ENCODE data around the gene PAM. TPM values are rescaled to one million over a fixed set of nuclear protein-coding genes. Genes with fewer than 3 reads are reported as not detected.

PAM gene
- total RNA-seq, 1 experiment from 2014 or later: 131 TPM

DNA sequence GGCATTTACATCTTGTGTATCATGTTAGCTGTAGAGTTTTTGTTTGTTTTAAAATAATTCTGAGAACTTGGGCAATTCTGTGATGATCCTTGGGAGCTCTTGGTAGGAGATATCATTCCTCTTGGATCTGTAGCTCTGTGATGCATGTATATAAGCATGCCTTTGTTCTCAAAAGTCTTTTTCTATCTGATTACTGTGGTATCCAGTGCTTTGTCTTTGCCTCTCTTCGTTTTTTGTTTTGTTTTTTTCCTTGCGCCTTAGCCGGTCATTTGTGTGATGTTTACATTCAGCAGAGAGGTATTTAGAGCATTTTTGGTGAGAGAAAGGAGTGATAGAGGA is 110.0 kb downstream of the PAM start:
- intact Hi-C loops (cut with micrococcal nuclease; ENCODE audit: unreplicated experiment): loop anchor here (5.0 kb wide), 1 partner anchor 272 kb away; no protein-coding TSS in a partner anchor
- POLR2A ChIA-PET: no interaction called here
- H3K4me3 ChIP-seq (ENCODE audit: low read depth in 2 of 2, low read length in 2 of 2): peak overlapping the region; percentile 76 to 87
- H3K9me3 ChIP-seq (ENCODE audit: control insufficient read depth, insufficient read depth, low read depth, low read length): no peaks in the 10 kb centered on the region
- no TSS peak for BruUV-seq (replicated peaks)
- peaks cover 5% of the 10 kb centered on the region; the same call in 1 of the 2 replicates for H3K36me3 ChIP-seq (ENCODE audit: control insufficient read depth, insufficient read depth, low read length)
- DNase-seq (ENCODE audit: low read depth, low spot score): no peak
- peak; percentile 12 for ATAC-seq
- TF ChIP-seq, protein P1, sequence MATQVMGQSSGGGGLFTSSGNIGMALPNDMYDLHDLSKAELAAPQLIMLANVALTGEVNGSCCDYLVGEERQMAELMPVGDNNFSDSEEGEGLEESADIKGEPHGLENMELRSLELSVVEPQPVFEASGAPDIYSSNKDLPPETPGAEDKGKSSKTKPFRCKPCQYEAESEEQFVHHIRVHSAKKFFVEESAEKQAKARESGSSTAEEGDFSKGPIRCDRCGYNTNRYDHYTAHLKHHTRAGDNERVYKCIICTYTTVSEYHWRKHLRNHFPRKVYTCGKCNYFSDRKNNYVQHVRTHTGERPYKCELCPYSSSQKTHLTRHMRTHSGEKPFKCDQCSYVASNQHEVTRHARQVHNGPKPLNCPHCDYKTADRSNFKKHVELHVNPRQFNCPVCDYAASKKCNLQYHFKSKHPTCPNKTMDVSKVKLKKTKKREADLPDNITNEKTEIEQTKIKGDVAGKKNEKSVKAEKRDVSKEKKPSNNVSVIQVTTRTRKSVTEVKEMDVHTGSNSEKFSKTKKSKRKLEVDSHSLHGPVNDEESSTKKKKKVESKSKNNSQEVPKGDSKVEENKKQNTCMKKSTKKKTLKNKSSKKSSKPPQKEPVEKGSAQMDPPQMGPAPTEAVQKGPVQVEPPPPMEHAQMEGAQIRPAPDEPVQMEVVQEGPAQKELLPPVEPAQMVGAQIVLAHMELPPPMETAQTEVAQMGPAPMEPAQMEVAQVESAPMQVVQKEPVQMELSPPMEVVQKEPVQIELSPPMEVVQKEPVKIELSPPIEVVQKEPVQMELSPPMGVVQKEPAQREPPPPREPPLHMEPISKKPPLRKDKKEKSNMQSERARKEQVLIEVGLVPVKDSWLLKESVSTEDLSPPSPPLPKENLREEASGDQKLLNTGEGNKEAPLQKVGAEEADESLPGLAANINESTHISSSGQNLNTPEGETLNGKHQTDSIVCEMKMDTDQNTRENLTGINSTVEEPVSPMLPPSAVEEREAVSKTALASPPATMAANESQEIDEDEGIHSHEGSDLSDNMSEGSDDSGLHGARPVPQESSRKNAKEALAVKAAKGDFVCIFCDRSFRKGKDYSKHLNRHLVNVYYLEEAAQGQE (IDR thresholded peaks at IDR 0.05; ENCODE audit: insufficient read depth in 1 of 2, low read depth in 2 of 2, low read length in 1 of 2): no peak
- TF ChIP-seq, protein P2, sequence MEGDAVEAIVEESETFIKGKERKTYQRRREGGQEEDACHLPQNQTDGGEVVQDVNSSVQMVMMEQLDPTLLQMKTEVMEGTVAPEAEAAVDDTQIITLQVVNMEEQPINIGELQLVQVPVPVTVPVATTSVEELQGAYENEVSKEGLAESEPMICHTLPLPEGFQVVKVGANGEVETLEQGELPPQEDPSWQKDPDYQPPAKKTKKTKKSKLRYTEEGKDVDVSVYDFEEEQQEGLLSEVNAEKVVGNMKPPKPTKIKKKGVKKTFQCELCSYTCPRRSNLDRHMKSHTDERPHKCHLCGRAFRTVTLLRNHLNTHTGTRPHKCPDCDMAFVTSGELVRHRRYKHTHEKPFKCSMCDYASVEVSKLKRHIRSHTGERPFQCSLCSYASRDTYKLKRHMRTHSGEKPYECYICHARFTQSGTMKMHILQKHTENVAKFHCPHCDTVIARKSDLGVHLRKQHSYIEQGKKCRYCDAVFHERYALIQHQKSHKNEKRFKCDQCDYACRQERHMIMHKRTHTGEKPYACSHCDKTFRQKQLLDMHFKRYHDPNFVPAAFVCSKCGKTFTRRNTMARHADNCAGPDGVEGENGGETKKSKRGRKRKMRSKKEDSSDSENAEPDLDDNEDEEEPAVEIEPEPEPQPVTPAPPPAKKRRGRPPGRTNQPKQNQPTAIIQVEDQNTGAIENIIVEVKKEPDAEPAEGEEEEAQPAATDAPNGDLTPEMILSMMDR (IDR thresholded peaks at IDR 0.05): no peak
- TF ChIP-seq SIN3A (IDR thresholded peaks at IDR 0.05; ENCODE audit: borderline replicate concordance, insufficient read depth, low read depth, low read length): no peak
- no peak for TF ChIP-seq POLR2AphosphoS5 (IDR thresholded peaks at IDR 0.05; ENCODE audit: low read depth, low read length)
- TF ChIP-seq TCF7L2 (IDR thresholded peaks at IDR 0.05; ENCODE audit: low read depth, low read length): no peak
- H3K27me3 ChIP-seq (ENCODE audit: control insufficient read depth, insufficient read depth, low read length): no peaks in the 10 kb centered on the region
- in situ Hi-C loops (cut with HindIII; ENCODE audit: low pct_unique_long_range_greater_than_20kb, low sequenced_read_pairs): no loop called here
- CTCF ChIA-PET: interaction anchor here (0.5 kb wide), 1 partner anchor 13 kb away, joined by 3 read pairs; no protein-coding TSS in a partner anchor
- peak overlapping the region; percentile 90 for H3K27ac ChIP-seq (ENCODE audit: low read length)
- peaks cover 22% of the 10 kb centered on the region for H3K4me1 ChIP-seq (ENCODE audit: control insufficient read depth, insufficient read depth, low read length)

DNA sequence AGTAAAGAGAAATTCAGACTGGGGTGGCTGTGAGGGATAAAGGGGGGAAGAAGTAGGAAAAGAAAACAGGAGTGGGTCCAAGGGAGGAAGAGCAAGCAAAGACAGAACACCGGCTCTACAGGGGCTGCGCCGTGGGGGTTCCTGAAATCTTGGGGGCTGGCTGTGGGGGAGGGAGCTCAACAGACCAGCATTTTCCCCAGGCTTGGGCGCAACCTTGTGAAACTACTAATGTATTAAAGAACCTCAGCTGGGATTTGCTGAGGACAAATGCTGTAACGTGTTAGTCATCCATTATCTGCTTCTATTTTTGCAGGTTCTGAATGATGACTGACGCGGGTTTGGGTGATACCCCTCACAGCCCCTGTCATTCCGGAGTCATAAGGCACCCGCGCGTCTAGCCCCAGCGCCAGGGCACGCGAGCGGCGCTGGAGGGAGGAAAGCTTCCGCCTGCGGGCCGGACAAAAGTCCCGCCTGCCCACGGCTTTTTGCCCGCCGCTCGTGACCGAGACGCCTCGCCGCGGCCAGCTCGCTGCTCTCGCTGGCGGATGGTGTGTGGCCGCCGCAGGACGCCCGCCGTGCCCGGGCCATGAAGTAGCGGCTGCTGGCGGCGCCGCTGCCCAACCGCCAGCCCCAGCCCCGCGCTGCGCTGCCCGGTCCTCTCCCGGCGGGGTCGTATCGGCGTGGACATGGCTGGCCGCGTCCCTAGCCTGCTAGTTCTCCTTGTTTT is 110.6 kb downstream of the PAM start:
- Histone ChIP-seq H3K27me3 (ENCODE audit: control insufficient read depth, insufficient read depth, low read length) (no peaks in the 10 kb centered on the region), H3K27ac (ENCODE audit: low read length) (peak overlapping the region; percentile 90), H3K4me3 (ENCODE audit: low read depth in 2 of 2, low read length in 2 of 2) (peak overlapping the region; percentile 76 to 87), H3K4me1 (ENCODE audit: control insufficient read depth, insufficient read depth, low read length) (peaks cover 22% of the 10 kb centered on the region), H3K36me3 (ENCODE audit: control insufficient read depth, insufficient read depth, low read length) (peaks cover 5% of the 10 kb centered on the region; the same call in 1 of the 2 replicates), H3K9me3 (ENCODE audit: control insufficient read depth, insufficient read depth, low read depth, low read length) (no peaks in the 10 kb centered on the region)
- ATAC-seq (peak; percentile 93), DNase-seq (ENCODE audit: low read depth, low spot score) (no peak)
- intact Hi-C loops (cut with micrococcal nuclease; ENCODE audit: unreplicated experiment) (loop anchor here (5.0 kb wide), 1 partner anchor 272 kb away; no protein-coding TSS in a partner anchor), in situ Hi-C loops (cut with HindIII; ENCODE audit: low pct_unique_long_range_greater_than_20kb, low sequenced_read_pairs) (no loop called here)
- CTCF ChIA-PET: no interaction called here
- no TSS peak for BruUV-seq (replicated peaks)
- POLR2A ChIA-PET: no interaction called here
- peak; percentile 57; the same call in 1 of the 2 replicates for TF ChIP-seq SIN3A (IDR thresholded peaks at IDR 0.05; ENCODE audit: borderline replicate concordance, insufficient read depth, low read depth, low read length)
- TF ChIP-seq, protein P2 (IDR thresholded peaks at IDR 0.05): no peak
- TF ChIP-seq TCF7L2 (IDR thresholded peaks at IDR 0.05; ENCODE audit: low read depth, low read length): peak; percentile 67

All from Panc1 (cell line).